NCI-H460 (cell line): ENCODE data around the gene ZEB2. TPM values are rescaled to one million over a fixed set of nuclear protein-coding genes. Genes with fewer than 3 reads are reported as not detected.

ENCODE experiments used
- DNase-seq: peaks from one replicate; pipeline ENCODE4 v3.0.0-alpha.2; 2016; ENCODE audit warnings: low read depth; ENCODE audit errors: extremely low read depth
- polyA plus RNA-seq: library from polyadenylated mRNA; depleted of rRNA; stranded (reverse); fragments of >200 nt; gene quantifications from 2 replicates; pipeline ENCODE4 v1.2.3, GENCODE V29; 2014; cell fraction: nucleus; rRNA removed
- total RNA-seq: library from RNA; depleted of rRNA; stranded (reverse); fragments of >200 nt; shearing (Covaris generic); gene quantifications from 2 replicates; pipeline ENCODE4 v1.2.3, GENCODE V29; 2014; rRNA removed

Gene ZEB2
- total RNA-seq = 37.8 and 50.0 TPM in 2 replicates
- 6.7 and 13.4 TPM in 2 replicates for polyA plus RNA-seq

DNA sequence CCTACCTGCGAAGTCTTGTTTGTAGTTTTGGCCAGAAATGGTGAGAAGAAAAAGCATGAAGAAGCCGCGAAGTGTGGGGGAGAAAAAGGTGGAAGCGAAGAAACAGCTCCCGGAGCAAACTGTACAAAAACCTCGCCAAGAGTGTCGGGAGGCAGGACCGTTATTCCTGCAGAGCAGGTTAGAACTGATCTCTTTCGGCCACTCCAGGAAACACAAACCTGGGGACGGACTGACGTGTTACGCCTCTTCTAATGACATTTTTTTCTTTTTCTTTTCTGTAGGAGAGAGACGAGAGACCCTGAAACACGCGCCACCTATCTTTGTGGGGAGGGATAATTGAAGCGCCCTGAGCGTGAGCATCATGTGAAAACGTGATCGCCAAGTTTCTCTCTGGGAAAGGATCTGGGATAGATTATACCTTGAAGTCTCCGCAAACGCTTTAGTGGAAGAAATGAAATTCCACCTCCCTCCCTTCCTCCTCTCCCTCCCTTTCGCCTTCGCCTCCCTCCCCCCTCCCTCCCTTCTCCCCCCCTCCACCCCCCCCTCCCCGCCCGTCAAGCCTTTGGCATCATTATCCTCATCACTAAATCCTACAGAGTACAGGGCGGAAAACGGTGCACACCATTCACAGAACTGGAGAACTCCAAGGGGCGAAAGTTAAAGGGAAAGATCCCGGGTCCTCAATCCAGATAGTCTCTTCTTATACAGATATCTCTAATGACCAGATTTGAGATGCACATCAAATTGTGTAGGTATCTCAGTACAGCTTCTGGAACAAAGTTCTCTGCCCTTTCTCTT lies at the start of gene ZEB2:
Gene ZEB2, minus strand, starts transcription at position 186 of the 798 bp plus-strand sequence. CDS start 2,769 bp downstream, outside the sequence.
- peak; percentile 82 for DNase-seq

DNA sequence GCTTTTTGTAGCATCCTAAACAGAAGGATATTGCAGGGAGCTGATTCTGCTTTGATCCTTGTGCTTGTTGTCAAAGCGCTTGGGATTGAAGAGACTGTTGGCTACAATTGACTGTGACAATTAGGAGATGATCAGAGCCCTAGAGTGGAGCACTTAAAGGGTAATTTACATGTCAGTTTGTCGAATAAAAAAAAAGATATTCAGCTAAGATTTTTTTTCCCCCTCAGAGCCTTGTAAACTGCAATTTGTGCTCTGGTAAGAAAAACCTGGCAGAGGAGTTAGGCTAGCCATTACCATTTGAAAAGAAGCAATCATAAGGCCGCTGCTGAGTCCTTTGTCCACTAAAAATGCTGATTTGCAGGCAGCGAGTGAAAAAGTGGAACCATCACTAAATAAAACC lies 47.8 kb upstream of the ZEB2 start:
- no peak for DNase-seq

DNA sequence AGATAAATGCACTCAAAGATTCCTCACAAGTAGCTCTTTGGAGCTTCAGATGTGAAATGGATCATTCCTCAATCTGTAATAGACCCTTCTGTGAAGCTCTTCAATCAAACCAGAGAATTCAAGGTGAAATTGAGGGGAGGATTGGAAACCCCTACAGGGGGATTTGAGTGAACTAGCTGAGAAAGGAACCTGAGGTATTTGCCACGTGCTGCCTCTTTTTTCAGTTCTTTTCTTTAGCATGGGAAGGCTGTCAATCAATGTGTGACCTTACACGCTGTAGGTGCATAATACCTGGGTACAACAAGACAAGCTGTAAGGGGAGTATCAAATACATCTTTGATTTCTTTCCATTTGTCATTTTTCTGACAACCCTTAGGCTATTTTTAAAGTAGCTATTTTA lies 46.5 kb upstream of the ZEB2 start:
- no peak for DNase-seq

- DNase-seq = no peak
Observed at GRCh38 chr2:144560251-144560650, 40.3 kb upstream of the ZEB2 start.

DNA sequence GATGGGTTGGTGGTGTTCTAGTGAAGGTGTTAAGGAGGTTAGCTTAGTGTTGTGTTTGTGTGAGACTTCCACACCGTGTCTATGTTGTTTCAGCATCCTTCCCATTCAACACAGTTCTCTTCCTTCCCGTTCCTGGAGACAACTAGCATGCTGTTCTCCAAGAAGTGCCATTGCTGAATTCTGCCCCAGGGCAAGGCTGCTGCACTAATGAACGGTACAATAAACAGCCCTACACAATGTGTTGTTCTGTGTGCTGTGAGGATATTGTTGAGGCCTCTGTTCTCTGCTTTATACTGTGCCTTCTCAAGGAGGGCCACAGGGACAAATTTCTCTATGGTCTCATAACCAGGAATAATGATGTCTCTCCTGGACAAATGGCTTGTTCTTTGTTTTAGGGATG lies 39.8 kb upstream of the ZEB2 start:
- no peak for DNase-seq

DNA sequence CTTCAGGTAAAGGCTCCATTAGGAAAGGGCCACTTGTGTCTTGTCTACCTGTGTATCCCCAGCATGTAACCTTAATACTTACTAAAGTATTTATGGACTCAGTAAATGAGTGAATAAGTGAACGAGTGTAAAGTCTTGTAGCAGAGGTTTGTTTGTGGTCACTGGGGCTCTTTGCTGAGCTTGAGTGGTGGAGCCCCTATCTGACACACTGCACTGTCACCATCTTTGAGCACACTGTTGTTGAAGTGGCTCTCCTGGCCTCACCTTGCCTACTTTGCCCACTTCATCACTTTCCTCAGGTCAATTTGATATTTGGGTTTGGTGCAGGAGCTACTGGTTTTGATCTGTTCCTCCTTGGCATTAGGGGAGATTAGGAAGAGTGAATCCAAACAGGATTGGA lies 39.3 kb upstream of the ZEB2 start:
- DNase-seq = no peak

- peak; percentile 13 for DNase-seq
Observed at GRCh38 chr2:144554492-144555210, 34.7 kb upstream of the ZEB2 start.

DNA sequence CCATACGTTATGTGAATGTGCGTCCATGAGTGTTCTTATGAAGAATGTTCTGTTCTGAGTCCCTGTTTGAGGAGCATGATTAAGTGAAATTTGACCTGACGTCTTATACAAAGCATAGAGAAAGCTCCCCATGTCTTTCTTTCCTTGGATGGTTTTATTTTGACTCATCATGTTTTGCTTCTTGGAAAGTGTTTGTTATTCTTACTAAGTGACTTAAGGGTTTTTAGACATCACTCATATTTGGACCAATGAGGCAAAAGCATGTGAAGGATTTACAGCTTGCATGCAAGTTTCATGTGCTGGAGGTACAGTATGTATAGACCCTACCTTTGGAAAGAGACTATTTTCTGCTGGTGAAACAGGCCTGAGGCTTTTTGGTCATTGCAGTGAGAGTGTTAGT lies 33.5 kb upstream of the ZEB2 start:
- peak; percentile 89 for DNase-seq

- DNase-seq = no peak
Observed at GRCh38 chr2:144552821-144553220, 32.9 kb upstream of the ZEB2 start.

GRCh38 chr2:144550911-144551310 lies 31.0 kb upstream of the ZEB2 start:
- DNase-seq = no peak

- DNase-seq = no peak
Observed at GRCh38 chr2:144550084-144550483, 30.2 kb upstream of the ZEB2 start.

- no peak for DNase-seq
Observed at GRCh38 chr2:144548532-144549191, 28.7 kb upstream of the ZEB2 start.

DNA sequence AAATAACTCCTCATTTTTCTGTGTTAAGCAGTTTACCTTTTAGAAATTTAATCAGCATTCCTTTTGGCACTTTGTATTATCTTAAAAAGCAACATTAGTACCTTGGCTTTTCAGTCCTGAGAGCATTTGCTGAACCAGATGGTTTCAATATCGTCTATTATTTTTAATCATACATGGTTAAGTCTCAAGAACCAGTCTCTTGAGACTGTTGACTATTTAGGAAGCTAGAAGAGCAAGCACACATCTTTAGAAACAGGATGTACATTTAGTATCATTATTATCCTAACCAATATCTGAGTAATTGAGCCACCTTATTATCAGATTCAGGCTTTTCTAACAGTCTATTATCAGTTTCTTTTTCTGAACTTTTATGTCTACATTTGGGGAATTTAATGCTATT lies 28.2 kb upstream of the ZEB2 start:
- DNase-seq = no peak

DNA sequence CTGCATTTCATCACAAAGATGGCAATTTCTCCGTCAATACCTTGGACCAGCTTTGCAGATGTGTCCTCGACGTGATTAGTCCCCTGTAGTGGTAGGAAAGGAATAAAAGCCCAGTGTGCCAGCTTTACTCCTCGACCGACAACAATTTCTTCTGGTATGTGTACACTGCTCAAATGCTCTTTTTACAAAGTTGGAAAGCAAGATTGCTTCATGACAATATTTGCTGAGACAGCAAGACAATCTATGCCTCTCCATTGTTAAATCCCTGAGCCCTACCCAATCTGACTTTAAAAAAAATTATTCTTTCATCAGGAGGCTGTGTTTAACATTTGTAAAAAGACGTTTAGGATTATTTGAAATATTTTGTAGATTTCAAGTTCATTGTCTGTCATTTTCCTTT lies 27.6 kb upstream of the ZEB2 start:
- no peak for DNase-seq

GRCh38 chr2:144546933-144547332 lies 27.0 kb upstream of the ZEB2 start:
- DNase-seq = no peak

- no peak for DNase-seq
Observed at GRCh38 chr2:144545787-144546186, 25.9 kb upstream of the ZEB2 start.

DNA sequence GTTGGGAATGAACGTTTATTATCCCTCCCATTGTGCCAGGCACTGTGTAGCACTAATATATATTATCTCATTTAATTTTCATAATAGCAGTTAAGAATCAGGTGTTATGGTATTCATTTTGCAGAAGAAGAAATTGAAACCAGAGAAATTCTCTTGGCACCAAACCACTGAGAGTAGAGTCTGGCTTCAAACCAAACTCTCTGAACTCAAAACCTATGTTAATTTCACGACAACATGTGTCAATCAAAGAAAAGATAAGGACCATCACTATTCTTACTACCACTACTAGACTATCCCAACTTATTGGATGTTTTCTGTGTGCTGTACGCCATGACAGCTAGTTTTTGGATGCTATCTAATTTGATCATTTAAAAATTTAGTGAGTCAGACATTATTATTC lies 24.1 kb upstream of the ZEB2 start:
- DNase-seq = no peak

GRCh38 chr2:144541396-144541795 lies 21.5 kb upstream of the ZEB2 start:
- no peak for DNase-seq

- DNase-seq = no peak
Observed at GRCh38 chr2:144539289-144539782, 19.4 kb upstream of the ZEB2 start.

- no peak for DNase-seq
Observed at GRCh38 chr2:144535300-144535699, 15.4 kb upstream of the ZEB2 start.

DNA sequence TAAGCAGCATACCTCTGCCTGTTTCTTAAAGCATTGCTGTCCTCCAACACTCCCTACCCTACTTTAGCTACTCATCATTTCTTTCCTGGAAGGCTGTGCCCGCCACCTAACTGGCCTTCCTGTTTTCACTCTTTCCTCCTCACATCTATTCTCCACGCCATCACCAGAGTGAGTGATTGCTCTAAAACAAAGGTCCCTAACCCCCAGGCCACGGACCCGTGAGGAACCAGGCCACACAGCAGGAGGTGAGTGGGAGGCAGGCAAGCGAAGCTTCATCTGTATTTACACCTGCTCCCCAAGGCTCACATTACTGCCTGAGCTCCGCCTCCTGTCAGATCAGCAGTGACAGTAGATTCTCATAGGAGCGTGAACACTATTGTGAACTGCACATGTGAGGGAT lies 13.3 kb upstream of the ZEB2 start:
- no peak for DNase-seq
